ENCODE results near the gene FLVCR2.

- no peak for TF ChIP-seq POLR2A (IDR thresholded peaks at IDR 0.05)
- TF ChIP-seq, protein P1, sequence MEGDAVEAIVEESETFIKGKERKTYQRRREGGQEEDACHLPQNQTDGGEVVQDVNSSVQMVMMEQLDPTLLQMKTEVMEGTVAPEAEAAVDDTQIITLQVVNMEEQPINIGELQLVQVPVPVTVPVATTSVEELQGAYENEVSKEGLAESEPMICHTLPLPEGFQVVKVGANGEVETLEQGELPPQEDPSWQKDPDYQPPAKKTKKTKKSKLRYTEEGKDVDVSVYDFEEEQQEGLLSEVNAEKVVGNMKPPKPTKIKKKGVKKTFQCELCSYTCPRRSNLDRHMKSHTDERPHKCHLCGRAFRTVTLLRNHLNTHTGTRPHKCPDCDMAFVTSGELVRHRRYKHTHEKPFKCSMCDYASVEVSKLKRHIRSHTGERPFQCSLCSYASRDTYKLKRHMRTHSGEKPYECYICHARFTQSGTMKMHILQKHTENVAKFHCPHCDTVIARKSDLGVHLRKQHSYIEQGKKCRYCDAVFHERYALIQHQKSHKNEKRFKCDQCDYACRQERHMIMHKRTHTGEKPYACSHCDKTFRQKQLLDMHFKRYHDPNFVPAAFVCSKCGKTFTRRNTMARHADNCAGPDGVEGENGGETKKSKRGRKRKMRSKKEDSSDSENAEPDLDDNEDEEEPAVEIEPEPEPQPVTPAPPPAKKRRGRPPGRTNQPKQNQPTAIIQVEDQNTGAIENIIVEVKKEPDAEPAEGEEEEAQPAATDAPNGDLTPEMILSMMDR (IDR thresholded peaks at IDR 0.05): no peak
Measured at GRCh38 chr14:75539162-75539560, 39.3 kb upstream of the FLVCR2 start.
